Lower lobe of right lung (tissue), 2 donors: ENCODE data around the gene PPP1R3D. TPM values are rescaled to one million over a fixed set of nuclear protein-coding genes. Genes with fewer than 3 reads are reported as not detected.

Experiments used
- ATAC-seq, 2 donors: fragments of 200-7000 bp; cut with Tn5 transposase; one replicate each; pipeline ENCODE4 v1.9.1; 2020 to 2022; ENCODE audit warnings: mild to moderate bottlenecking in 2 of 2, moderate library complexity in 2 of 2
- DNase-seq: peaks from one replicate; pipeline ENCODE4 v3.0.0-alpha.2; 2020
- H3K27ac ChIP-seq: fragments of 200-600 bp; one replicate; pipeline ENCODE4 v1.8.0; 2022
- H3K27me3 ChIP-seq: fragments of 200-600 bp; one replicate; pipeline ENCODE4 v1.8.0; 2022; ENCODE audit warnings: low read depth
- H3K36me3 ChIP-seq: fragments of 200-600 bp; one replicate; pipeline ENCODE4 v1.8.0; 2022; ENCODE audit warnings: mild to moderate bottlenecking
- H3K4me1 ChIP-seq: fragments of 200-600 bp; one replicate; pipeline ENCODE4 v1.8.0; 2022
- H3K4me3 ChIP-seq: fragments of 200-600 bp; one replicate; pipeline ENCODE4 v1.8.0; 2022; ENCODE audit warnings: mild to moderate bottlenecking
- H3K9me3 ChIP-seq: fragments of 200-600 bp; one replicate; pipeline ENCODE4 v1.8.0; 2022
- CTCF ChIP-seq: fragments of 200-600 bp; IDR thresholded peaks from one replicate; pipeline ENCODE4 v1.8.0; 2022; ENCODE audit warnings: antibody characterized with exemption, mild to moderate bottlenecking
- intact Hi-C: fragments of 100-400 bp; cut with DNase I; formaldehyde crosslinking; loops from one replicate; pipeline ENCODE4 v1.11.0; 2022
- total RNA-seq: library from RNA; stranded (reverse); fragmentation: NEBNext Ultra II Directional; extraction: Animal tissue kit (Norgen Biotek cat#: 25700); gene quantifications from one replicate; pipeline ENCODE4 v1.2.1, GENCODE V29; 2021
- donor health status: DM: no; HTN: yes; CAD: no; lungs with severe emphysema.

PPP1R3D gene
- total RNA-seq, 1 donor from 2014 or later, result 12.1 TPM

- DNase-seq (peak; percentile 47), ATAC-seq (no peak)
- Histone ChIP-seq H3K4me3 (peak overlapping the region; percentile 68), H3K36me3 (no peaks in the 10 kb centered on the region), H3K27ac (no peak overlapping the region), H3K9me3 (no peaks in the 10 kb centered on the region), H3K27me3 (no peaks in the 10 kb centered on the region), H3K4me1 (peaks cover 11% of the 10 kb centered on the region)
- no peak for TF ChIP-seq CTCF
- intact Hi-C loops, result no loop called here
These were observed 7.3 kb downstream of the PPP1R3D start for GRCh38 chr20:59932616-59933295.

GRCh38 chr20:59931511-59932312 lies 8.4 kb downstream of the PPP1R3D start:
- intact Hi-C loops, result no loop called here
- Histone ChIP-seq H3K4me3 (no peak overlapping the region), H3K27me3 (no peaks in the 10 kb centered on the region), H3K36me3 (no peaks in the 10 kb centered on the region), H3K4me1 (peaks cover under 1% of the 10 kb centered on the region), H3K27ac (no peak overlapping the region), H3K9me3 (no peaks in the 10 kb centered on the region)
- TF ChIP-seq CTCF, result no peak
- no peak for ATAC-seq
- no peak for DNase-seq

GRCh38 chr20:59925899-59926298 lies 14.2 kb downstream of the PPP1R3D start:
- ATAC-seq (no peak), DNase-seq (no peak)
- H3K4me3 ChIP-seq, result no peak overlapping the region
- intact Hi-C loops, result no loop called here
- no peaks in the 10 kb centered on the region for H3K9me3 ChIP-seq
- no peak overlapping the region for H3K27ac ChIP-seq
- no peaks in the 10 kb centered on the region for H3K36me3 ChIP-seq
- TF ChIP-seq CTCF, result no peak
- H3K27me3 ChIP-seq, result no peaks in the 10 kb centered on the region
- H3K4me1 ChIP-seq, result no peaks in the 10 kb centered on the region

- no peak for TF ChIP-seq CTCF
- intact Hi-C loops, result no loop called here
- Histone ChIP-seq H3K9me3 (no peaks in the 10 kb centered on the region), H3K4me3 (no peak overlapping the region), H3K4me1 (no peaks in the 10 kb centered on the region), H3K36me3 (no peaks in the 10 kb centered on the region), H3K27ac (no peak overlapping the region), H3K27me3 (no peaks in the 10 kb centered on the region)
- no peak for DNase-seq
- no peak for ATAC-seq
These were observed 14.7 kb downstream of the PPP1R3D start for GRCh38 chr20:59925359-59925758.

- H3K36me3 ChIP-seq, result no peaks in the 10 kb centered on the region
- intact Hi-C loops, result no loop called here
- DNase-seq (no peak), ATAC-seq (no peak)
- H3K4me3 ChIP-seq, result no peak overlapping the region
- no peak overlapping the region for H3K27ac ChIP-seq
- H3K9me3 ChIP-seq, result no peaks in the 10 kb centered on the region
- H3K27me3 ChIP-seq, result no peaks in the 10 kb centered on the region
- H3K4me1 ChIP-seq, result no peaks in the 10 kb centered on the region
- TF ChIP-seq CTCF, result no peak
These were observed 16.6 kb downstream of the PPP1R3D start for GRCh38 chr20:59923514-59923913.
